WERI-Rb-1 (cell line): Measurements from ENCODE around the gene LIN28B.
"Not testable (repeated sequence)": the region's sequence is repeated elsewhere in the genome, so short reads cannot be mapped to it uniquely, and the experiment has no call there.

ENCODE experiments used
- DNase-seq: peaks from one replicate; pipeline ENCODE4 v3.0.0-alpha.2; 2020
- H3K27ac ChIP-seq: fragments of 250-450 bp; sonication (Bioruptor Pico); 2 replicates; pipeline ENCODE4 v1.5.1; 2020; ENCODE audit warnings: mild to moderate bottlenecking, moderate library complexity
- H3K27me3 ChIP-seq: fragments of 250-450 bp; sonication (Bioruptor Pico); 2 replicates; pipeline ENCODE4 v1.5.1; 2021; ENCODE audit warnings: mild to moderate bottlenecking, low read depth, moderate library complexity; ENCODE audit not compliant: insufficient read depth, severe bottlenecking
- H3K36me3 ChIP-seq: fragments of 250-450 bp; sonication (Bioruptor Pico); 2 replicates; pipeline ENCODE4 v1.5.1; 2020; ENCODE audit warnings: mild to moderate bottlenecking, moderate library complexity
- H3K4me3 ChIP-seq: 2 replicates; pipeline ENCODE4 v1.5.1; 2011; ENCODE audit warnings: low read depth, mild to moderate bottlenecking, control low read depth, low read length
- H3K9me3 ChIP-seq: fragments of 250-450 bp; sonication (Bioruptor Pico); 2 replicates; pipeline ENCODE4 v1.5.1; 2021; ENCODE audit warnings: mild to moderate bottlenecking, moderate library complexity; ENCODE audit not compliant: severe bottlenecking
- CTCF ChIP-seq: IDR thresholded peaks from 2 replicates; pipeline ENCODE4 v1.5.1; 2011; ENCODE audit warnings: low read depth, mild to moderate bottlenecking, control low read depth, inconsistent platforms, low read length

Gene LIN28B

DNA sequence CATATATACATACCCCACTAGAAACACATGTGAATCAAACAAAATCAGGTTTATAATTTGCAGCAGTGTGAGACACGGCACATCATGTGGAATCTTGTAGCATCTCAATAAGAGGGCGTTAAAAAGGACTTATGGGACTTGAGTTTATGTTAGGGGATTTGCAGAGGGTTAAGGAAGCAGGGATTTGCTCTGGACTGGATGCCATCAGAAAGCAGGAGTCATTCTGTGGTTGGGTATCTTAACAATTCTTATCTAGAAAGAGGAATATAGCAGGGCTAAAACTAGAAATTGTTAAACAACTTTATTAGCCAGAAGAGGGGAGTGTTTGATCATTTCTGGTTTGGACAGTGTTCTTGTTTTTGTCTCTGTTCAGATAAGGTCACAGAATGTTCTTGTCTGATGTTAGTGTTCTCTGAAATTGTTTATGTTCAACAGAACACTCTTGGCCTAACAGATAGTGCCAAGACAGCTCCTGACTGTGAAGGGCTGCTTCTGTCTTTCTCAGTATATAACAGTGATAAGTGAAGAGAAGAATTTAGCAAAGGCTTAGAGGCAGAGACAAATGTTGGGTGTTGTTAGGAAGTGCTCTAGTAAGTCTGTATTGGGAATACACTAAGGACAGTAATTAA is 39.2 kb downstream of the LIN28B start:
- no peaks in the 10 kb centered on the region for H3K27me3 ChIP-seq
- H3K9me3 ChIP-seq = no peaks in the 10 kb centered on the region
- TF ChIP-seq CTCF = no peak
- no peak for DNase-seq
- no peak overlapping the region for H3K4me3 ChIP-seq
- no peaks in the 10 kb centered on the region for H3K36me3 ChIP-seq
- H3K27ac ChIP-seq = no peak overlapping the region

GRCh38 chr6:105001063-105001462 is 44.2 kb downstream of the LIN28B start:
- TF ChIP-seq CTCF = no peak
- Histone ChIP-seq H3K27me3 (no peaks in the 10 kb centered on the region), H3K4me3 (no peak overlapping the region), H3K27ac (no peak overlapping the region), H3K36me3 (no peaks in the 10 kb centered on the region), H3K9me3 (no peaks in the 10 kb centered on the region)
- no peak for DNase-seq

DNA sequence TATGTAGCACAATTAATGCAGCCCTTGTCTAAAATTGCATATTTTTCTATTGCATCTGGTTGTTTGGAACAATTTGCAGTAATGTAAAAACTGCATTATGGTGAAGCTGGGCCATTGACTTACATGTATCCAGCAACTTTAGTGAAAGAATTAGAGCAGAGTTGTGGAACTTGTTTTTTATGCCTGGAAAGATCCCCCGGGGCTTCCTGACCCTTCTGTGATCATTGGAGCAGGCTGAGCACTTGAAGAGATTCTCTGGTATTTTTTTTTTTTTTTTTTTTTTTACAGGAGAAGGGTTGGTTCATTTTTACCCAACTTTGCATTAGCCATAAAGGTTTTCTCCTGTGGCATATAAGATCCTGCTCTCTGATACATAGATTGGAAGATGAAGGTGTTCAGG is 45.0 kb downstream of the LIN28B start:
- DNase-seq = no peak
- no peak overlapping the region for H3K27ac ChIP-seq
- no peak overlapping the region for H3K4me3 ChIP-seq
- TF ChIP-seq CTCF = no peak
- no peaks in the 10 kb centered on the region for H3K9me3 ChIP-seq
- H3K36me3 ChIP-seq = no peaks in the 10 kb centered on the region
- no peaks in the 10 kb centered on the region for H3K27me3 ChIP-seq

DNA sequence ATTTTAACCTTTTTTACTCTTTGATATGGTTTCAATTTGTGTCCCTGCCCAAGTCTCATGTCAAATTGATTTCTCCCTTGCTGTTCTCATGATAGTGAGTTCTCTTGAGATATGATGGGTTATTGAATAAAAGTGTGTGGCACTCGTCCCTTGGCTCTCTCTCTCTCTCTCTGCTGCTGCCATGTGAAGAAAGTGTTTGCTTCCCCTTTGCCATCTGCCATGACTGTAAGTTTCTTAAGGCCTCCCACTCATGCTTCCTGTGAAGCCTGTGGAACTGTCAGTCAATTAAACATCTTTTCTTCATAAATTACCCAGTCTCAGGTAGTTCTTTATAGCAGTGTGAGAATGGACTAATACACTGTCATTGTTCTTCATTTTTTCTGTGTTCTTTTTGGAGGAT is 48.5 kb downstream of the LIN28B start:
- no peak overlapping the region for H3K27ac ChIP-seq
- no peak for TF ChIP-seq CTCF
- no peaks in the 10 kb centered on the region for H3K9me3 ChIP-seq
- no peaks in the 10 kb centered on the region for H3K36me3 ChIP-seq
- no peak overlapping the region for H3K4me3 ChIP-seq
- no peaks in the 10 kb centered on the region for H3K27me3 ChIP-seq
- no peak for DNase-seq

GRCh38 chr6:105013459-105013858 is 56.6 kb downstream of the LIN28B start:
- H3K27ac ChIP-seq, H3K4me3 ChIP-seq, DNase-seq, H3K27me3 ChIP-seq, H3K9me3 ChIP-seq, H3K36me3 ChIP-seq: not testable (repeated sequence)

GRCh38 chr6:105014448-105014847 is 57.5 kb downstream of the LIN28B start:
- Histone ChIP-seq H3K27ac (no peak overlapping the region), H3K4me3 (no peak overlapping the region), H3K36me3 (no peaks in the 10 kb centered on the region), H3K9me3 (no peaks in the 10 kb centered on the region), H3K27me3 (no peaks in the 10 kb centered on the region)
- no peak for DNase-seq
- TF ChIP-seq CTCF = no peak
